ENCODE results near the gene DOCK1. TPM values are rescaled to one million over a fixed set of nuclear protein-coding genes. Genes with fewer than 3 reads are reported as not detected.

Gene DOCK1
- polyA plus RNA-seq, 10 donors, result 29.4 to 45.4 (median 34.4) TPM

DNA sequence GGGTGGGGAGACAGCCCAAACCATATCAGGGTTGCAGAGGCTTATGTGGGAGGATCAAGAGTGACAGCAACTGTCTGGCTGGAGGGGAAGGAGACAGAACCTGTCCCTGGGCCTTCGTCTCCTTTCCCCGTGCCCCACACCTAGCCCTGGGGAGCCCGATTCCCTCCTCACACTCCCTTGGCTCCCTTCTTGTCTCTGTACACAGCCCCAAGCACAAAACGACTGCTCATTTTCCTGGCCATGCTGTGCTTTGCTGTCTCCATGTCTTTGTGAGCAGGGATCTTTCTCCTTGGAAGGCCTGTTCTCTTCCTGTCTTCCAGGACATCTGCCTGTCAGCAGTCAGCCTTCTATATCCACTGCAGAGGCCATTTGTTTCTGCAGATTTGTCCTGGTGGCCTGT is 177.4 kb downstream of the DOCK1 start:
- no peak for DNase-seq

DNA sequence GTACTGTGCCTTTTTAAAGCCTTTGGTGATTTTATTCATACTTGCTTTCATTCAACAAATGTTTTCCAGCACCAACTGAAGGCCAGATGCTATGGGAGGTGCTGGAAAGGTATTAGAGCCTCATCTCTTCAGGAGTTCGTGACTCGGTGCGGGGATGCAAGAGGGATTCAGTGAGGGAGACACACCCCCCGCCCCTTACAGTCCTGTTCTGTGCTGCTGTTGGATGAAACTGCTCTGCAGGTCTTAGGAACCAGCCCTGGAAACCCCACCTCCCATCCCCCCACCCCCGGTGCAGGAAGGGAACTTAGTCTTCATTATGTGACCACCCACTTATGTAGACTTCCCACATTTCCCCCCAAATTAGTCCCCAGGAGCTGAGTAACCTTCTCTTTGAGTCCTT is 180.7 kb downstream of the DOCK1 start:
- DNase-seq, result no peak

DNA sequence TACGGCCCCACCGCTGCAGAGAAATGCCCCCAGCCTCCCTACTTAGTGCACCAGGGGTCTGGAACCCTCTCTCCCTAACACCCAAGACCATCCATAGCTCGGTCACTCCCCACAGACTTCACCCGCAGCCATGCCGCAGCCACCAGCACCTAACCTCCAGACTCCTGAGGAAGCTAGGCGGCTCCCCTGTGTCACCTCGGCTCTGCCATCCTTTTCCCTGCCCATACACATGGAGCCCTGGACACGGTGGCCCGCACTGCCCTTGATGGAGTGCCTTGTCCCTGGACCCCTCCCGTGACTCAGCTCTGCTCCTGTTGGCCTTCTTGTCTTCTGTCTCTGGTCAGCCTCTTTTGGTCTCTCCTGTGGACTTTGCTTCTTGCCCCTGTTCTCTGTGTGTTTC is 183.7 kb downstream of the DOCK1 start:
- no peak for DNase-seq

DNA sequence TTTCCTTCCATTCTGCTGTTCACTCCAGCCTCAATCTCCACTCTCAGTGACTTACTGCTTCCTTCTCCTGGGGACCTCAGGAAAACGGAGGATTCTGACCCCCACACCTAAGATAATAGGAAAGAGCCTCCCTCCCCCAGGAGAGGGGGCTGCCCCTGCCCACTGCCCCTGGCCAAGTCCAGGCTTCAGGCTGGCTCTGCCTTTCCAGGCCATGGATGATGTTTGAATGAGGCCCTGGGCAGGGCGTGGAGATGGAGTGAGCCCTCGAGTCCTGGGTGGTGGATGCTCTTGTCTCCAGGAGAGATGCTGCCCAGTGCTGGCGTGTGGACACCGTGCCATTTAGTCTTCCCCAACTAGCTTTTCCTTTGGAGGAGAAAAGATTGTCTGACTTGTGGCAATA is 184.2 kb downstream of the DOCK1 start:
- no peak for DNase-seq

- DNase-seq, result no peak
These were observed 184.9 kb downstream of the DOCK1 start for GRCh38 chr10:127090138-127090537.

DNA sequence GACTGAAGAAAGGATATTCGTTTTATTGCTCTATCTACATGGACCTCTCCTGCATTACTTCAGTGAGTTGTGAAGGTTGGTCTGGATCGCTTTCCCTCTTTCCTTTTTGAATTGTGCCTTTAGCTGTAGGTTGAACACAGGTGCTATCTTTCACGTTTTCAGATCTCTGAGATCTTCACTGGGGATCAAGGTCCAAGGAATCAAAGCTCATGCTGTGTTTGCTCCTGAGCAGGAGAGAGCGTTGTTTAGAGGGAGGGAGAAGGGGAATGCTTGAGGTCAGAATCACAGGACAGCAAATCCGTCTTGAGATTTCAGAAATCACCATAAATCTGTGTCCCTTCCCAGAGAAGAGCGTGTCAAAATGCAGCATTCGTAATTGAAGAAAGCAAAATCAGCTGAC is 186.1 kb downstream of the DOCK1 start:
- DNase-seq, result no peak

DNA sequence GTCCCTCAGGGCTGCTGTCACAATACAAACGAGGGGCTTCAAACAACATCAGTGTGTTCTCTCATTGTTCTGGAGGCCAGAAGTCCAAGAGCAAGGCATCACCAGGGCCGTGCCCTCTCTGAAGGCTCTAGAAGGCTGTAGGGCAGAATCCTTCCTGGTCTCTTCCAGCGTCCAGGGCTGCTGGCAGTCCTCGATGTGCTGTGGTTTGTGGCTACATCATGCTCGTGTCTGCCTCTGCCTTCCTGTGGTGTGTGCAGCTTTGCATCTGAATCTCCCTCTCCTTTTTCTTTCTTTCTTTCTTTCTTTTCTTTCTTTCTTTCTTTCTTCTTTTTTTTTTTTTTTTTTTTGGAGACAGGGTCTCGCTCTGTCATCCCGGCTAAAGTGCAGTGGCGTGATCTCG is 187.7 kb downstream of the DOCK1 start:
- no peak for DNase-seq

- DNase-seq, result no peak
These were observed 189.8 kb downstream of the DOCK1 start for GRCh38 chr10:127094984-127095383.

DNA sequence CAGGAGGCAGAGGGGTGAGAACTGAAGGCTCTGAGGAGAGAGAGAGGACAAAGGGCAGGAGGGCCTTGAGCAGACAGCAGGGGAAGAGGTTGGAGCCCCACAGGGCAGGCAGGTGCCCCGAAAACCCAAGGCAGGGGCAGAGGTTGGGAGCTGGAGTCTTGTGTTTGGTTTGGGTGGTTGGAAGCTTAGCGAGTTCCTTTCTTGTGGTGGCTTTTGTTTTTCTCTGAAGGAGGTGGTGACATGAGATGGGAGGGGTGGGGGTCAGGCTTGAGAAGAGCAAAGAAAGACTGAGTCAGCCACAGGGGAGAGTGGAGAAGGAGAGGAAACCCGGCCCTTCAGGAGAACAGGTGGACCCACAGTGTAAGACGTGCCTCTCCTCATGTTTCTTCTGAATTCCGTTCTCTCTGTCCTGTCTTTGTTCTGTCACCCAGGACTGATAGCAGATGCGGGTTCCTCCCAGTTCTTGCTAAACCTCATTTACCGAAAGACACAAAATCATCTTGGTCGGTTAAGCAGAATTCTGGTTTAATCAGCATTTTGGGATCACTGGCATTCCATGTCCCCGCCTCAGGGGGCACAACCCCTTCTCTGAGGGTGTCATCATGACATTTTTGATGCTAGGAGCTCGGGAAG is 195.9 kb downstream of the DOCK1 start:
- no peak for DNase-seq

- DNase-seq, result no peak
These were observed 196.9 kb downstream of the DOCK1 start for GRCh38 chr10:127102176-127102575.

GRCh38 chr10:127115100-127115499 is 209.9 kb downstream of the DOCK1 start:
- DNase-seq, result no peak

- DNase-seq, result peak; percentile 43 to 73 (median 68)
These were observed 211.9 kb downstream of the DOCK1 start for GRCh38 chr10:127117125-127117524.

- no peak for DNase-seq
These were observed 212.8 kb downstream of the DOCK1 start for GRCh38 chr10:127118034-127118433.

GRCh38 chr10:127119936-127120335 is 214.7 kb downstream of the DOCK1 start:
- DNase-seq, result no peak

DNA sequence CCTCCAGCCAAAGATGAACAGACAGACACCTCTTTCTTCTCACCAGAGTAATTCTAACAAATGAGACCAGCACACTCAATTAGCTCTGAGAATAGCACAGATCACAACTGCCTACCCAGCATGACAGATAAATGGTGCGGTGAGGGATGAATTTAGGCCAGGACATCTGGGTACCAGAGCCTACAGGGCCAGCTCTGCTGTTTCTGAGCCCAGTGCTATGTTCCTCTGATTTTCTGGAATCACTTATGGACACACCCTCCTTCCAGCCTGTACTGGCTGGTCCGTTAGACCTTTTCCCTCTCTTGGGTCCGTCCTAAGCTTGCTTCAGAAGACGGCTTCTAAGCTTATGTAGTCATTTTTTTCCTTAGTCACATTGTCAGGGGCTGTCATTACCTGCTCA is 217.6 kb downstream of the DOCK1 start:
- DNase-seq, result no peak

DNA sequence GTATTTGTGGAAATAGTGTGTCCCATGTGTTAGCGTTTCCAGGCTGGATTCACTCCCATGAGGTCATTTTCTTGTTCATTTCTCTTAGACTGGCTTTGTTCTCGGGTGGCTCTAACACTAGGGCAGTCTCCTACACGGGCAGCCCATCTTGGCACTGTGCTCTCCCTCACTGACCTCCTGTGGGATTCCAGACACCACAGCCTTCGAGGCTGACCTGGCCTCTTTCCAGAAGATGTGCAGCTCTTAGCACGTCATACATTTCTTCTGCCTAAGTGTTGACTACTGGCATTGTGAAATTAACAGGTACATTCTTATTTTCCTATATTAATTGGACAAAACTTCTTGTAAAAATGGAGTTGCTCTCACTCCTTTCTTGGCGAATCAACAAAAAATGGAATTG is 218.4 kb downstream of the DOCK1 start:
- DNase-seq, result no peak

- no peak for DNase-seq
These were observed 220.1 kb downstream of the DOCK1 start for GRCh38 chr10:127125331-127125730.

DNA sequence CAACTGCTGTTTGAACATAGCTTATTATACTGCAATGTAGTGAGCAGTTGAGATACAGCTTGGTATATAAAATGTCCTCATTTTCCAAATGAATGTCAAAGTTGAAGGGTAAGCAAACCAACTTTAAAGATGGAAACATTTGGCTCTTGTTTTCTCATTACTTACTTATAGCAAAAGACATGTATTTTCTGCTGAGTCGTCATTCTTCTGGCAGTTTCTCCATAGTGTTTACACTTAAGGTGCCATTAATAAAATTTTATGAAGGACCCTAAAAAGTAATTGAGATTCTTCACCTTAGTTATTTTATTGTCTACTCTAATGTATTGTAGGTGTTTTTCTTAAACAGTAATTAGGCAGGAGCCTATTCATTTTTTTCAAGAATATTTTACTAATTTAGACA is 222.6 kb downstream of the DOCK1 start:
- no peak for DNase-seq

DNA sequence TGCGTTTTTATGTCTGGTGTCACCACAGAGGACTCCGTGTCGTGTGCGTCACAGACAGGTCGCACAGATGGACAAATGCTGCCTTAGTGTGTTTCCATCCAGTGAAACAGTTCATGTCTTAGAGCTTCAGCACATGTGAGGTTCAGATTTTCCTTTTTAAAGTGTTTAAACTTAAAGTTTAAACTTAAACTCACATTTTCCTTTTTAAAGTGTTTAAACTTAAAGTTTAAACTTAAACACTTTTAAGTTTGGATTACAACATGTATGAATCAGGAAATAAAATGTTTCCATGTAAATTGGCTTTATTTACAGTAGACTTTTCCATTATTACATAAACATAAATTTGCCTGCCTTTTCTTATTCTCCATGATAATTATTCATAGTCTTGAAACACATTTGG is 223.9 kb downstream of the DOCK1 start:
- DNase-seq, result no peak

- no peak for DNase-seq
These were observed 227.2 kb downstream of the DOCK1 start for GRCh38 chr10:127132451-127132850.

- DNase-seq, result no peak
These were observed 228.0 kb downstream of the DOCK1 start for GRCh38 chr10:127133225-127133624.

GRCh38 chr10:127133672-127134500 is 228.7 kb downstream of the DOCK1 start:
- no peak for DNase-seq

GRCh38 chr10:127135844-127136577 is 230.8 kb downstream of the DOCK1 start:
- DNase-seq, result no peak

Data from muscle of back (tissue), 11 donors.